ENCODE measurements around the gene CD300A.

CD300A gene

GRCh38 chr17:74455025-74455545 lies 11.3 kb upstream of the CD300A start:
- no peak for FAIRE-seq
- TF ChIP-seq POLR2A (IDR thresholded peaks at IDR 0.05; ENCODE audit: low read depth, low read length): no peak
- no peak for DNase-seq (ENCODE audit: insufficient read length, low spot score)

GRCh38 chr17:74455821-74456220 lies 10.6 kb upstream of the CD300A start:
- no peak for FAIRE-seq
- DNase-seq (ENCODE audit: insufficient read length, low spot score): no peak
- no peak for TF ChIP-seq POLR2A (IDR thresholded peaks at IDR 0.05; ENCODE audit: low read depth, low read length)

GRCh38 chr17:74457146-74457819 lies 9.2 kb upstream of the CD300A start:
- DNase-seq (ENCODE audit: insufficient read length, low spot score): peak; percentile 82
- FAIRE-seq: no peak
- TF ChIP-seq POLR2A (IDR thresholded peaks at IDR 0.05; ENCODE audit: low read depth, low read length): no peak

- FAIRE-seq (no peak), DNase-seq (ENCODE audit: insufficient read length, low spot score) (no peak)
- no peak for TF ChIP-seq POLR2A (IDR thresholded peaks at IDR 0.05; ENCODE audit: low read depth, low read length)
These were observed 8.6 kb upstream of the CD300A start for GRCh38 chr17:74457820-74458166.

- FAIRE-seq (no peak), DNase-seq (ENCODE audit: insufficient read length, low spot score) (no peak)
- TF ChIP-seq POLR2A (IDR thresholded peaks at IDR 0.05; ENCODE audit: low read depth, low read length): no peak
These were observed 7.6 kb upstream of the CD300A start for GRCh38 chr17:74458835-74459234.

GRCh38 chr17:74459622-74460021 lies 6.8 kb upstream of the CD300A start:
- DNase-seq (ENCODE audit: insufficient read length, low spot score): no peak
- no peak for TF ChIP-seq POLR2A (IDR thresholded peaks at IDR 0.05; ENCODE audit: low read depth, low read length)

GRCh38 chr17:74460241-74460640 lies 6.2 kb upstream of the CD300A start:
- DNase-seq (ENCODE audit: insufficient read length, low spot score) (no peak), FAIRE-seq (no peak)
- TF ChIP-seq POLR2A (IDR thresholded peaks at IDR 0.05; ENCODE audit: low read depth, low read length): no peak

More at GRCh38 chr17:74459622-74460021, 6.8 kb upstream of the CD300A start:
- no peak for FAIRE-seq

GRCh38 chr17:74460996-74461395 lies 5.4 kb upstream of the CD300A start:
- DNase-seq (ENCODE audit: insufficient read length, low spot score) (no peak), FAIRE-seq (no peak)
- no peak for TF ChIP-seq POLR2A (IDR thresholded peaks at IDR 0.05; ENCODE audit: low read depth, low read length)

- FAIRE-seq: no peak
- TF ChIP-seq POLR2A (IDR thresholded peaks at IDR 0.05; ENCODE audit: low read depth, low read length): no peak
These were observed 4.8 kb upstream of the CD300A start for GRCh38 chr17:74461611-74462010.

GRCh38 chr17:74464730-74465377 lies 1.6 kb upstream of the CD300A start:
- DNase-seq (ENCODE audit: insufficient read length, low spot score): no peak
- no peak for FAIRE-seq
- TF ChIP-seq POLR2A (IDR thresholded peaks at IDR 0.05; ENCODE audit: low read depth, low read length): no peak

More at GRCh38 chr17:74461611-74462010, 4.8 kb upstream of the CD300A start:
- no peak for DNase-seq (ENCODE audit: insufficient read length, low spot score)

GRCh38 chr17:74465378-74466110 lies 890 bp upstream of the CD300A start:
- TF ChIP-seq POLR2A (IDR thresholded peaks at IDR 0.05; ENCODE audit: low read depth, low read length): no peak
- FAIRE-seq (no peak), DNase-seq (ENCODE audit: insufficient read length, low spot score) (no peak)

GRCh38 chr17:74466828-74467184 lies 372 bp downstream of the CD300A start:
- TF ChIP-seq POLR2A (IDR thresholded peaks at IDR 0.05; ENCODE audit: low read depth, low read length): no peak
- no peak for DNase-seq (ENCODE audit: insufficient read length, low spot score)
- FAIRE-seq: no peak

- no peak for TF ChIP-seq POLR2A (IDR thresholded peaks at IDR 0.05; ENCODE audit: low read depth, low read length)
These were observed 952 bp downstream of the CD300A start for GRCh38 chr17:74467221-74467951.

GRCh38 chr17:74471341-74471740 lies 4.9 kb downstream of the CD300A start:
- no peak for FAIRE-seq
- TF ChIP-seq POLR2A (IDR thresholded peaks at IDR 0.05; ENCODE audit: low read depth, low read length): no peak
- DNase-seq (ENCODE audit: insufficient read length, low spot score): no peak

More at GRCh38 chr17:74467221-74467951, 952 bp downstream of the CD300A start:
- no peak for DNase-seq (ENCODE audit: insufficient read length, low spot score)
- no peak for FAIRE-seq

All from H54 (cell line).